Osteocyte (in vitro differentiated cells): Measurements from ENCODE around the gene SULT4A1. TPM values are rescaled to one million over a fixed set of nuclear protein-coding genes. Genes with fewer than 3 reads are reported as not detected.

ENCODE experiments used
- DNase-seq: peaks from one replicate; pipeline ENCODE4 v3.0.0; 2021; ENCODE audit warnings: mixed read lengths; ENCODE audit not compliant: unreplicated experiment; ENCODE audit errors: extremely low spot score
- H3K27ac Mint-ChIP-seq: one replicate; pipeline ENCODE4 v1.8.0; 2021; ENCODE audit warnings: mild to moderate bottlenecking, mixed read lengths; ENCODE audit not compliant: unreplicated experiment
- H3K27me3 Mint-ChIP-seq: one replicate; pipeline ENCODE4 v1.8.0; 2021; ENCODE audit warnings: mixed read lengths; ENCODE audit not compliant: unreplicated experiment
- H3K36me3 Mint-ChIP-seq: one replicate; pipeline ENCODE4 v1.8.0; 2021; ENCODE audit warnings: mixed read lengths; ENCODE audit not compliant: unreplicated experiment
- H3K4me1 Mint-ChIP-seq: one replicate; pipeline ENCODE4 v1.8.0; 2021; ENCODE audit warnings: mixed read lengths; ENCODE audit not compliant: unreplicated experiment
- H3K4me3 Mint-ChIP-seq: one replicate; pipeline ENCODE4 v1.8.0; 2021; ENCODE audit warnings: mild to moderate bottlenecking, moderate library complexity, mixed read lengths; ENCODE audit not compliant: unreplicated experiment
- H3K9me3 Mint-ChIP-seq: one replicate; pipeline ENCODE4 v1.8.0; 2021; ENCODE audit warnings: mixed read lengths; ENCODE audit not compliant: unreplicated experiment
- CTCF ChIP-seq: fragments of 200-600 bp; sonication (generic); IDR thresholded peaks from 2 replicates; pipeline ENCODE4 v1.5.0; 2021; ENCODE audit warnings: antibody characterized with exemption, mild to moderate bottlenecking, moderate library complexity
- total RNA-seq: library from RNA; stranded (reverse); gene quantifications from 2 replicates; pipeline ENCODE4 v1.2.1, GENCODE V29; 2021

The SULT4A1 gene
- total RNA-seq, 1 donor from 2014 or later = not detected

DNA sequence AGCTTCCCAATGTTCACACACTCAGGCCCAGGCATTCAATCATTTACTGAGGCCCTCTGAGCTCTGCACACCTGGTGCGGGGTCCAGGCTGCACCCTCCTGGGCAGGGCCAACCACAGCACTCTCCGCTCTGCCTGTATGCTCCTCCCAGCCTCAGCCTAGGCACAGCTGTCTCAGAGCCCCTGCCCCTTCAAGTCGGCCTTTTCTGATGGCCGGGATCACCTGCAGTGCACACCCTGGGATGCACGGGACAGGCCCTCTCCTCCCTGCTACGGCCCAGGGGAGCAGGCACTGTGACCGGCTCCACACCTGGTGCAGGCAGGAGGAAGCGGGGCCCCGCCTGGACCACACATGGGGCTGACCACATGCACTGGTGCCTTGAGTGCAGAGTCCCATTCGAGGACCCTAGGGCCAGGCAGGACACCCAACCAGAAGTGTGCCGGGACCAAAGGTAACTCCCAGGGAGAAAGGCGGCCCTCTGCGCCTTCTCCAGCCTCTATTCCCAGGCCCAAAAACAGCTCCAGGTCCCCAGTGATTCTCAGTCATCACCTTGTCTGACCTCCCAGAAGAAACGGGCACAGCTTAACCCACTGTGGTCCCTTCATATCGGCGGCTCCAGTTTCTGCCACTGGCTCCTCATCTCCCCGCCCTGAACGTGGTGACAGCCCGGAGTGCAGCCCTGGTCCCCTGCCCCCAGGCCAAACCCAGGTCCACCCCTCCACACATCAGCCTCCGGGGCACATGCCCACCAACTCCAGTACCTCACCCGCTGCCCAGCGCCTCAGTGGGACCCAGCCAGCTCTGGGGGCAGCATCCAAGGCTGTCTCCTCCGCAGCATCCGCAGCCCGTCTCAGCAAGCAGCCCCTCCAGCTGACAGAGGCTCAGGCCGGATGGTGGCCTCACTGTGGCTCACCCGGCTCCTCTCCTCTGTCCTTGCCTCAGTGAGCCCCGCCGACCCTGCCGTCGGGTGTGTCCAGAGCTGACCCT lies 17.5 kb downstream of the SULT4A1 start:
- H3K36me3 Mint-ChIP-seq = no peaks in the 10 kb centered on the region
- no peak for TF ChIP-seq CTCF
- no peak overlapping the region for H3K27ac Mint-ChIP-seq
- no peaks in the 10 kb centered on the region for H3K9me3 Mint-ChIP-seq
- peaks cover 12% of the 10 kb centered on the region for H3K27me3 Mint-ChIP-seq
- no peaks in the 10 kb centered on the region for H3K4me1 Mint-ChIP-seq
- no peak for DNase-seq
- H3K4me3 Mint-ChIP-seq = no peak overlapping the region

GRCh38 chr22:43843783-43844530 lies 18.4 kb downstream of the SULT4A1 start:
- no peaks in the 10 kb centered on the region for H3K4me1 Mint-ChIP-seq
- TF ChIP-seq CTCF = no peak
- no peak overlapping the region for H3K4me3 Mint-ChIP-seq
- no peak overlapping the region for H3K27ac Mint-ChIP-seq
- H3K36me3 Mint-ChIP-seq = no peaks in the 10 kb centered on the region
- no peaks in the 10 kb centered on the region for H3K9me3 Mint-ChIP-seq
- DNase-seq = no peak
- H3K27me3 Mint-ChIP-seq = peaks cover 4% of the 10 kb centered on the region

DNA sequence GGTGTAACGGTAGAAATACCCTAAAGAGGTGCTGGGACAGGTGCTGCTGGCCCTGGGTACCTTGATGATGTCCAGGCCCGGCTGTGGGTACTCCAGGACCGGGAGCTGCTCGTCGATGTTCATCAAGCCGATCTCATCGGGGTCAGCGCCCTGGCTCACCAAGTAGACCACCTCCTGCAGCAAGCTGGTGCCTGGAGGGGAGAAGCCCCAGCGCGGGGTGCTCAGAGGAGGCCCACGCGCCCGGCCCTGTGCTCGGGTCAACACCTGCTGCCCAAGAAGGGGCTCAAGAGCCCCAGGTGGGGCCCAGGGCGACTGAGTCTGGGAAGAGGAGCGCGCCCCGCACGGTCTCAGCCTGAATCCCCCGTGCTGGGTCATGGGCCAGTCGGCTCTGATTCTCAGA lies 20.6 kb downstream of the SULT4A1 start:
- no peaks in the 10 kb centered on the region for H3K9me3 Mint-ChIP-seq
- no peak for DNase-seq
- no peak overlapping the region for H3K4me3 Mint-ChIP-seq
- H3K27ac Mint-ChIP-seq = no peak overlapping the region
- no peak for TF ChIP-seq CTCF
- no peaks in the 10 kb centered on the region for H3K4me1 Mint-ChIP-seq
- no peaks in the 10 kb centered on the region for H3K36me3 Mint-ChIP-seq
- H3K27me3 Mint-ChIP-seq = peaks cover 2% of the 10 kb centered on the region

DNA sequence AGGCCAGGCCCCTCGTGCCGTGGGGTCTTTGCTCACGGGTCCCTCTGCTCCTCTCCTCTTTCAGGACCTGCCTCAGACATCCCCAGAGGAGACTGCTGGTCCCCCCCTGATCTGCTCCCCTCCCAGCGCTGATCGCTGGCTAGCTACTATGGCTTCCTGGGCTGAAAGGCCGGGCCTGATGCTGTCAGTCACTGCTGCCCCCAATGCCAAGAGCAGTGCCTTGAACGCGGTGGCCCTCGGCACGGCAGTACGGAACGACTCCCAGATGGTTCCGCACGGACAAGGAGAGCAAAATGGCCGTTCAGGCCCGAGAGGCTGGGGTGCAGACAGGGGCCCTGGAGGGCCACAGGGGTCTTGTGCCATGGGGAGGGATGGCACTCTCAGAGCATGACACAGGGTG lies 21.5 kb downstream of the SULT4A1 start:
- Mint-ChIP-seq H3K36me3 (no peaks in the 10 kb centered on the region), H3K27ac (no peak overlapping the region), H3K4me3 (no peak overlapping the region), H3K4me1 (no peaks in the 10 kb centered on the region), H3K27me3 (no peaks in the 10 kb centered on the region), H3K9me3 (no peaks in the 10 kb centered on the region)
- DNase-seq = no peak
- no peak for TF ChIP-seq CTCF

DNA sequence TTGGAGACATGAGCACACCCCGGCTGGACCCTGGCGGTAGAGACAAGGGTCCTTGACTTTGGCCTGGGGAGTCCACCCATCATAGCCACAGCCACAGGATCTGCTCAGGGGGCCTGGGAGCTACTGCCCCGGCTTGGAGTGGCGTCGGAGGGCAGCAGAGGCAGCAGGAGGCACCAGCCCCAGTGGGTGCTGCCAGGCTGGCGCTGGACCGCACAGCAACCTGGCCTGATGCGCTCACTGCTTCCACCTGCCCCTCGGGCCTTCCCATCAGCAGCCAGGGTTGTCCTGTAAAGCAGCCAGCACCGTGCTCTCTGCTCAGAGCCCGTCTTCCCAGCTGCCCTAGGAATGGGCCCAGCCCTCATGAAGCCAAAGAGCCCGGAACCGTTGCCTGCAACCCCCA lies 21.9 kb downstream of the SULT4A1 start:
- Mint-ChIP-seq H3K4me3 (no peak overlapping the region), H3K36me3 (no peaks in the 10 kb centered on the region), H3K9me3 (no peaks in the 10 kb centered on the region), H3K4me1 (no peaks in the 10 kb centered on the region), H3K27me3 (peaks cover 3% of the 10 kb centered on the region), H3K27ac (no peak overlapping the region)
- DNase-seq = no peak
- no peak for TF ChIP-seq CTCF
